ENCODE measurements around the gene LSM10. TPM values are rescaled to one million over a fixed set of nuclear protein-coding genes. Genes with fewer than 3 reads are reported as not detected.

Gene LSM10
- total RNA-seq, 1 donor from 2014 or later: 45.7 TPM

- DNase-seq (ENCODE audit: low spot score): no peak
- H3K27me3 Mint-ChIP-seq (ENCODE audit: low read depth): no peaks in the 10 kb centered on the region
- peak overlapping the region; percentile 23 for H3K27ac Mint-ChIP-seq (ENCODE audit: unreplicated experiment)
- H3K4me1 Mint-ChIP-seq (ENCODE audit: low read depth): peaks cover 11% of the 10 kb centered on the region
- peaks cover 11% of the 10 kb centered on the region for H3K36me3 Mint-ChIP-seq (ENCODE audit: low read depth)
- no peaks in the 10 kb centered on the region for H3K9me3 Mint-ChIP-seq (ENCODE audit: low read depth)
- H3K4me3 Mint-ChIP-seq (ENCODE audit: unreplicated experiment): no peak overlapping the region
- no peak for TF ChIP-seq CTCF (IDR thresholded peaks at IDR 0.05)
These were observed 35.4 kb upstream of the LSM10 start for GRCh38 chr1:36433102-36433501.

GRCh38 chr1:36432616-36433015 lies 34.9 kb upstream of the LSM10 start:
- no peaks in the 10 kb centered on the region for H3K9me3 Mint-ChIP-seq (ENCODE audit: low read depth)
- no peak for DNase-seq (ENCODE audit: low spot score)
- no peaks in the 10 kb centered on the region for H3K27me3 Mint-ChIP-seq (ENCODE audit: low read depth)
- no peak for TF ChIP-seq CTCF (IDR thresholded peaks at IDR 0.05)
- peaks cover 11% of the 10 kb centered on the region for H3K36me3 Mint-ChIP-seq (ENCODE audit: low read depth)
- peaks cover 11% of the 10 kb centered on the region for H3K4me1 Mint-ChIP-seq (ENCODE audit: low read depth)
- H3K4me3 Mint-ChIP-seq (ENCODE audit: unreplicated experiment): no peak overlapping the region
- no peak overlapping the region for H3K27ac Mint-ChIP-seq (ENCODE audit: unreplicated experiment)

GRCh38 chr1:36425791-36426190 lies 28.1 kb upstream of the LSM10 start:
- Mint-ChIP-seq H3K9me3 (ENCODE audit: low read depth) (no peaks in the 10 kb centered on the region), H3K36me3 (ENCODE audit: low read depth) (peaks cover 6% of the 10 kb centered on the region), H3K27me3 (ENCODE audit: low read depth) (no peaks in the 10 kb centered on the region), H3K4me3 (ENCODE audit: unreplicated experiment) (no peak overlapping the region), H3K27ac (ENCODE audit: unreplicated experiment) (no peak overlapping the region), H3K4me1 (ENCODE audit: low read depth) (peaks cover 3% of the 10 kb centered on the region)
- no peak for DNase-seq (ENCODE audit: low spot score)
- no peak for TF ChIP-seq CTCF (IDR thresholded peaks at IDR 0.05)

GRCh38 chr1:36421649-36422048 lies 23.9 kb upstream of the LSM10 start:
- Mint-ChIP-seq H3K27ac (ENCODE audit: unreplicated experiment) (no peak overlapping the region), H3K27me3 (ENCODE audit: low read depth) (no peaks in the 10 kb centered on the region), H3K4me3 (ENCODE audit: unreplicated experiment) (no peak overlapping the region), H3K36me3 (ENCODE audit: low read depth) (peaks cover 4% of the 10 kb centered on the region), H3K9me3 (ENCODE audit: low read depth) (no peaks in the 10 kb centered on the region), H3K4me1 (ENCODE audit: low read depth) (peaks cover 13% of the 10 kb centered on the region)
- TF ChIP-seq CTCF (IDR thresholded peaks at IDR 0.05): no peak
- DNase-seq (ENCODE audit: low spot score): no peak

GRCh38 chr1:36420836-36421317 lies 23.2 kb upstream of the LSM10 start:
- TF ChIP-seq CTCF (IDR thresholded peaks at IDR 0.05): peak; percentile 89
- Mint-ChIP-seq H3K9me3 (ENCODE audit: low read depth) (no peaks in the 10 kb centered on the region), H3K4me1 (ENCODE audit: low read depth) (peaks cover 13% of the 10 kb centered on the region), H3K36me3 (ENCODE audit: low read depth) (peaks cover 4% of the 10 kb centered on the region), H3K27me3 (ENCODE audit: low read depth) (no peaks in the 10 kb centered on the region), H3K4me3 (ENCODE audit: unreplicated experiment) (no peak overlapping the region), H3K27ac (ENCODE audit: unreplicated experiment) (peak overlapping the region; percentile 59)
- DNase-seq (ENCODE audit: low spot score): no peak
